ELR (cell line): ENCODE results near the gene RGS7.
"Not testable (repeated sequence)": the region's sequence is repeated elsewhere in the genome, so short reads cannot be mapped to it uniquely, and the experiment has no call there.

ENCODE experiments used
- DNase-seq: peaks from one replicate; pipeline ENCODE4 v3.0.0-alpha.2; 2015; ENCODE audit warnings: low read depth

RGS7 gene

GRCh38 chr1:241331328-241332036, 25.5 kb downstream of the RGS7 start:
- no peak for DNase-seq

GRCh38 chr1:241330619-241331327, 26.2 kb downstream of the RGS7 start:
- DNase-seq, result no peak

GRCh38 chr1:241325456-241325855, 31.5 kb downstream of the RGS7 start:
- no peak for DNase-seq

- DNase-seq, result peak; percentile 58
These were observed 33.4 kb downstream of the RGS7 start for GRCh38 chr1:241323514-241324195.

- DNase-seq, result no peak
These were observed 39.3 kb downstream of the RGS7 start for GRCh38 chr1:241317676-241318075.

GRCh38 chr1:241316372-241316771, 40.6 kb downstream of the RGS7 start:
- DNase-seq, result no peak

GRCh38 chr1:241311056-241311746, 45.8 kb downstream of the RGS7 start:
- DNase-seq, result peak; percentile 39

- peak; percentile 88 for DNase-seq
These were observed 46.6 kb downstream of the RGS7 start for GRCh38 chr1:241310451-241310850.

GRCh38 chr1:241309651-241310050, 47.4 kb downstream of the RGS7 start:
- no peak for DNase-seq

GRCh38 chr1:241308471-241308870, 48.5 kb downstream of the RGS7 start:
- DNase-seq, result no peak

GRCh38 chr1:241308011-241308410, 49.0 kb downstream of the RGS7 start:
- no peak for DNase-seq

- no peak for DNase-seq
These were observed 50.7 kb downstream of the RGS7 start for GRCh38 chr1:241306125-241306790.

- not testable (repeated sequence) for DNase-seq
These were observed 55.0 kb downstream of the RGS7 start for GRCh38 chr1:241302024-241302423.

GRCh38 chr1:241299347-241299746, 57.7 kb downstream of the RGS7 start:
- no peak for DNase-seq

GRCh38 chr1:241292973-241293372, 64.0 kb downstream of the RGS7 start:
- peak; percentile 34 for DNase-seq

GRCh38 chr1:241291548-241291947, 65.5 kb downstream of the RGS7 start:
- DNase-seq, result not testable (repeated sequence)

- DNase-seq, result no peak
These were observed 70.5 kb downstream of the RGS7 start for GRCh38 chr1:241286486-241286885.

GRCh38 chr1:241276391-241276790, 80.6 kb downstream of the RGS7 start:
- DNase-seq, result peak; percentile 79

- peak; percentile 66 for DNase-seq
These were observed 81.0 kb downstream of the RGS7 start for GRCh38 chr1:241275981-241276380.

- peak; percentile 10 for DNase-seq
These were observed 81.8 kb downstream of the RGS7 start for GRCh38 chr1:241275226-241275625.

- no peak for DNase-seq
These were observed 82.3 kb downstream of the RGS7 start for GRCh38 chr1:241274693-241275092.

- no peak for DNase-seq
These were observed 84.2 kb downstream of the RGS7 start for GRCh38 chr1:241272828-241273227.
